Osteoblast (primary cell): ENCODE results near the gene ZNF385D. TPM values are rescaled to one million over a fixed set of nuclear protein-coding genes. Genes with fewer than 3 reads are reported as not detected.

Source experiments
- DNase-seq: peaks from one replicate; pipeline ENCODE4 v3.0.0; 2011; ENCODE audit warnings: low spot score, mixed read lengths; ENCODE audit not compliant: insufficient read length; ENCODE audit errors: missing footprints
- H2AFZ ChIP-seq: 2 replicates; pipeline ENCODE4 v1.6.0; 2011; ENCODE audit warnings: mild to moderate bottlenecking, low read length
- H3K27ac ChIP-seq: 2 replicates; pipeline ENCODE4 v1.5.1; 2011; ENCODE audit warnings: mild to moderate bottlenecking, low read depth, low read length, moderate library complexity
- H3K27me3 ChIP-seq: 2 replicates; pipeline ENCODE4 v1.6.0; 2012; ENCODE audit warnings: mild to moderate bottlenecking, control low read depth, inconsistent platforms, low read length, moderate library complexity; ENCODE audit not compliant: insufficient read depth
- H3K36me3 ChIP-seq: 2 replicates; pipeline ENCODE4 v1.5.1; 2011; ENCODE audit warnings: mild to moderate bottlenecking, low read length, control low read depth, moderate library complexity; ENCODE audit not compliant: insufficient read depth
- H3K4me1 ChIP-seq: 2 replicates; pipeline ENCODE4 v1.5.1; 2011; ENCODE audit warnings: mild to moderate bottlenecking, low read length, control low read depth, moderate library complexity; ENCODE audit not compliant: insufficient read depth
- H3K4me2 ChIP-seq: 2 replicates; pipeline ENCODE4 v1.6.0; 2011; ENCODE audit warnings: mild to moderate bottlenecking, low read length; ENCODE audit not compliant: insufficient read depth
- H3K4me3 ChIP-seq: fragments of 200-600 bp; sonication (generic); 3 replicates; pipeline ENCODE4 v1.5.1; 2012; ENCODE audit warnings: mild to moderate bottlenecking, low read length, inconsistent platforms; ENCODE audit not compliant: insufficient read depth
- H3K79me2 ChIP-seq: 2 replicates; pipeline ENCODE4 v1.6.0; 2012; ENCODE audit warnings: mild to moderate bottlenecking, low read length, control low read depth, inconsistent platforms; ENCODE audit not compliant: insufficient read depth
- H3K9me3 ChIP-seq: 2 replicates; pipeline ENCODE4 v1.5.1; 2011; ENCODE audit warnings: low read depth, low read length, control low read depth
- H4K20me1 ChIP-seq: 2 replicates; pipeline ENCODE4 v1.6.0; 2012; ENCODE audit warnings: mild to moderate bottlenecking, low read length, control low read depth; ENCODE audit not compliant: insufficient read depth
- CTCF ChIP-seq: IDR thresholded peaks from 2 replicates; pipeline ENCODE4 v1.5.1; 2011; ENCODE audit warnings: mild to moderate bottlenecking, low read depth, low read length, moderate library complexity; ENCODE audit errors: extremely low read depth
- total RNA-seq: library from RNA; depleted of rRNA; stranded (reverse); fragments of >200 nt; gene quantifications from 2 replicates; pipeline ENCODE4 v1.2.3, GENCODE V29; 2012

ZNF385D gene
- total RNA-seq, 1 donor: 2.5 TPM

- Histone ChIP-seq H3K4me2 (peak overlapping the region; percentile 11), H3K27ac (no peak overlapping the region), H2AFZ (no peak overlapping the region), H4K20me1 (no peaks in the 10 kb centered on the region), H3K79me2 (no peaks in the 10 kb centered on the region), H3K27me3 (no peaks in the 10 kb centered on the region), H3K9me3 (no peaks in the 10 kb centered on the region), H3K36me3 (no peaks in the 10 kb centered on the region), H3K4me3 (no peak overlapping the region), H3K4me1 (no peaks in the 10 kb centered on the region)
- TF ChIP-seq CTCF: no peak
- peak; percentile 61 for DNase-seq
Observed at GRCh38 chr3:21447476-21448151, 303.4 kb downstream of the ZNF385D start.

- no peaks in the 10 kb centered on the region for H3K79me2 ChIP-seq
- H3K27ac ChIP-seq: no peak overlapping the region
- H3K36me3 ChIP-seq: no peaks in the 10 kb centered on the region
- H2AFZ ChIP-seq: no peak overlapping the region
- no peaks in the 10 kb centered on the region for H4K20me1 ChIP-seq
- H3K27me3 ChIP-seq: no peaks in the 10 kb centered on the region
- DNase-seq: no peak
- H3K4me2 ChIP-seq: peak overlapping the region; percentile 11
- no peaks in the 10 kb centered on the region for H3K9me3 ChIP-seq
- TF ChIP-seq CTCF: no peak
- no peaks in the 10 kb centered on the region for H3K4me1 ChIP-seq
- H3K4me3 ChIP-seq: no peak overlapping the region
Observed at GRCh38 chr3:21446945-21447475, 304.0 kb downstream of the ZNF385D start.

GRCh38 chr3:21446027-21446426 lies 305.0 kb downstream of the ZNF385D start:
- TF ChIP-seq CTCF: no peak
- Histone ChIP-seq H4K20me1 (no peaks in the 10 kb centered on the region), H3K4me1 (no peaks in the 10 kb centered on the region)

GRCh38 chr3:21441821-21442220 lies 309.2 kb downstream of the ZNF385D start:
- Histone ChIP-seq H3K4me3 (no peak overlapping the region), H3K79me2 (no peaks in the 10 kb centered on the region), H3K4me1 (no peaks in the 10 kb centered on the region), H4K20me1 (no peaks in the 10 kb centered on the region), H3K27me3 (no peaks in the 10 kb centered on the region), H3K27ac (no peak overlapping the region), H2AFZ (no peak overlapping the region), H3K4me2 (no peak overlapping the region), H3K36me3 (no peaks in the 10 kb centered on the region), H3K9me3 (no peaks in the 10 kb centered on the region)
- no peak for DNase-seq
- no peak for TF ChIP-seq CTCF

More at GRCh38 chr3:21446027-21446426, 305.0 kb downstream of the ZNF385D start:
- no peaks in the 10 kb centered on the region for H3K27me3 ChIP-seq
- no peak overlapping the region for H2AFZ ChIP-seq
- no peak overlapping the region for H3K4me2 ChIP-seq
- no peaks in the 10 kb centered on the region for H3K79me2 ChIP-seq
- H3K36me3 ChIP-seq: no peaks in the 10 kb centered on the region
- DNase-seq: no peak
- H3K27ac ChIP-seq: no peak overlapping the region
- no peak overlapping the region for H3K4me3 ChIP-seq
- no peaks in the 10 kb centered on the region for H3K9me3 ChIP-seq
